GM19395 (cell line): ENCODE data around the gene HGD.

Experiments used
- ATAC-seq: cut with Tn5 transposase; IDR thresholded peaks from one replicate; pipeline ENCODE4 v1.9.1; 2021; ENCODE audit warnings: mild to moderate bottlenecking, moderate library complexity; ENCODE audit not compliant: unreplicated experiment

HGD gene

DNA sequence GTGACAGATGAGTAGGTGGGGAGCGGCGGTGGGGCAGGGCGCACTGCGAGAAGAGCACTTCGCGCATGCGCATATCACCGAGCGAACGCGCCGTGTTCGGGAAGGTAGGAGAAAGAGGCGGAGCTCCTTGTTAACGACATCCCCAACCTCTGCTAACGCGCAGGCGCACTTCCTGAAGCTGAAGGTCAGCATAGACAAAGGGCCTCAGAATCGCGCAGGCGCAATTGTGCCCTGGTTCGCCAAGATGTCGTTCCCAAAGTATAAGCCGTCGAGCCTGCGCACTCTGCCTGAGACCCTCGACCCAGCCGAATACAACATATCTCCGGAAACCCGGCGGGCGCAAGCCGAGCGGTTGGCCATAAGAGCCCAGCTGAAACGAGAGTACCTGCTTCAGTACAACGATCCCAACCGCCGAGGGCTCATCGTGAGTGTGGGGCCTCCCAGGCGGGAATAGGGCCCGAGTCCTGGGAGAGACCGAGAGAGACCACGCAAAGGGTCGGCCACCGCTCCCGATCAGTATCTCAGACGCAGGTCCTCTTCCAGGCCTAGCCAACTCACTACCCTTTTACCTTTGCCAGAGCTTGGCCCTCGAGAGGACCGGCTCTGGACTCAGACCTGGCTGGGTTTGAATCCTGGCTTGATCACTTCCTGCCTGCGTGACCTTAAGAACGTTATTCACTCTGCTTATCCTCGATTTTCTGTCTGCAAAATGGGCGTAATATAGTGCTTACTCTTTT is 85.8 kb downstream of the HGD start, which contains the start of gene NDUFB4:
TSS of gene NDUFB4 (plus strand) at position 221 of the 737 bp plus-strand sequence. CDS start at position 245, 24 bp downstream.
- peak; percentile 93 for ATAC-seq

DNA sequence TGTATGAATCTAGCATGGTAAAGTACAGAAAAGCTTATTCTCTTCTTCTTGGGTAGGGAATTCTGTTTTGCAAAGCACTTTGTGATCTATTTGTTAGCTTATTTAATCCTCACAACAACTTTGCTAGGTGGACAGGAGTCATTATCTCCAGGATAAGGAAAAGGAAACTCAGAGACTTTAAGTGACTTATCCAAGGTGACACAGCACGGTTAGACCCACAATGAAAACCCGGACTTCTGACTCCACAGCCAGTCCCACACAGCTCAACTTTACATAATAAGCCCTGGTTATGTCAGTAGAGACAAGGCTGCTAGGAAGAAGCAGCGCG is 86.3 kb downstream of the HGD start:
- ATAC-seq: no peak

DNA sequence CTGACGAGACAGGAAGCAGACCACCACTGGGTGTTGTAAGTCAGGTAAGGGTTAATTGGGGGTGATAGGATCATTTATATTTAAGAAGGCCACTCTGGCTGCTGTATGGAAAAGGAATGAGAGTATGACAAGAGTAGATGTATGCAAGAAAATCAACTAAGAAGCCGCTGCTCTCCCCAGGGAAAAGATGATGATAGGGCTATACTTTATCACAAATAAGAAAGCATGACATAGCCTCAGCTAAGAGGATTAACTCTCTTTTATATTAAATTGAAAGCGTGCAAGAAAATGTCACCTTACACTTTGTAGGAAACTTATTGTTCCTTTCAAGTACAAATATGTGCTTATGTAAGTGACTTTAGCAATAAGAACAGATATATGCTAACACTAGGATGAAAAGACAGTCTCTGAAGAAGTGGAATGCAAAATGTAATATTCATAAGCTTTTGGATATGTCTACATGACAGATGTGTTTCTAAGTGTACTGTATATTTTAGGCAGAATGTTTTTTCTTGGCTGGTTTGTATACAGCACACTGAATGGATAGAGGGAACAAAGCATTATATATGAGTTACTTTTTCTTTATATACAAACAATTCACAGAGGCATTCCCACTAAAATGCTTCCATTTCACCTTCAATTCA is 94.6 kb downstream of the HGD start:
- ATAC-seq: no peak
